Body of pancreas (tissue), 4 donors: ENCODE measurements around the gene DNAJC4. TPM values are rescaled to one million over a fixed set of nuclear protein-coding genes. Genes with fewer than 3 reads are reported as not detected.

Experiments
- ATAC-seq: fragments of 150-250 bp; one replicate; pipeline ENCODE4 v1.9.1; 2016
- DNase-seq, 4 donors: peaks; one replicate each; pipeline ENCODE4 v3.0.0-alpha.2; 2019
- H3K27ac ChIP-seq, 4 donors: fragments of 200-600 bp; sonication (generic); 1 replicate in 3 of 4; 2 replicates in 1 of 4; pipeline versions ENCODE4 v1.5.1 to v1.6.1; 2016 to 2019; ENCODE audit warnings: mild to moderate bottlenecking in 1 of 4, mixed read lengths in 1 of 4, moderate library complexity in 1 of 4
- H3K27me3 ChIP-seq, 2 donors: fragments of 200-600 bp; sonication (generic); one replicate each; pipeline ENCODE4 v1.6.0; 2016; ENCODE audit warnings: mild to moderate bottlenecking in 1 of 2
- H3K36me3 ChIP-seq, 2 donors: fragments of 200-600 bp; sonication (generic); replicated peaks in 1 of 2; 2 replicates each; pipeline ENCODE4 v1.5.1; 2016; ENCODE audit warnings: low read depth in 2 of 2; ENCODE audit not compliant: insufficient read depth in 1 of 2
- H3K4me1 ChIP-seq: fragments of 200-600 bp; sonication (generic); one replicate; pipeline ENCODE4 v1.6.0; 2016
- H3K4me3 ChIP-seq, 2 donors: fragments of 200-600 bp; sonication (generic); 1 replicate in 1 of 2; 2 replicates in 1 of 2; pipeline ENCODE4 v1.5.1; 2016 to 2019
- H3K9me3 ChIP-seq, 3 donors: fragments of 200-600 bp; sonication (generic); 1 replicate in 2 of 3; 2 replicates in 1 of 3; pipeline ENCODE4 v1.5.1; 2016
- CTCF ChIP-seq, 7 experiments: fragments of 450-650 bp in 4 of 7; fragments of 200-600 bp in 3 of 7; sonication (generic) in 3 of 7; IDR thresholded peaks; one replicate each; pipeline ENCODE4 v1.5.1; 2016 to 2019; ENCODE audit warnings: antibody characterized with exemption in 7 of 7
- POLR2A ChIP-seq, 3 donors: fragments of 450-650 bp; IDR thresholded peaks; one replicate each; pipeline ENCODE4 v1.6.1; 2016; ENCODE audit warnings: antibody characterized with exemption in 3 of 3, mild to moderate bottlenecking in 2 of 3
- WGBS, 2 donors: methylation state at CpG; one replicate each; pipeline ENCODE4 v1.1.5; 2017; 5-methylcytosine and 5-hydroxymethylcytosine counted together
- intact Hi-C: fragments of 100-400 bp; cut with DNase I; formaldehyde crosslinking; loops from one replicate; pipeline ENCODE4 v1.15.1; 2023
- total RNA-seq, 2 donors: library from RNA; depleted of rRNA; stranded (reverse); fragments of >200 nt; gene quantifications; one replicate each; pipeline ENCODE4 v1.1.0, GENCODE V29; 2016

Gene DNAJC4
- total RNA-seq, 2 donors from 2014 or later: 23.6 to 56.7 TPM

GRCh38 chr11:64276653-64277431, 46.5 kb downstream of the DNAJC4 start:
- Histone ChIP-seq H3K27ac (no peak overlapping the region), H3K4me1 (peaks cover 22% of the 10 kb centered on the region), H3K27me3 (no peaks in the 10 kb centered on the region), H3K9me3 (no peaks in the 10 kb centered on the region), H3K36me3 (peaks cover 0 to 3% of the 10 kb centered on the region in 2 donors), H3K4me3 (no peak overlapping the region)
- TF ChIP-seq POLR2A (IDR thresholded peaks at IDR 0.05) (no peak), CTCF (IDR thresholded peaks at IDR 0.05) (no peak)
- DNase-seq (no peak), ATAC-seq (no peak)
- intact Hi-C loops: no loop called here
- WGBS, 2 donors: 83 to 89% methylated on average over 8 to 17 of the region's 17 CpGs

- TF ChIP-seq CTCF (IDR thresholded peaks at IDR 0.05) (no peak), POLR2A (IDR thresholded peaks at IDR 0.05) (no peak)
- intact Hi-C loops: no loop called here
- H3K36me3 ChIP-seq: peaks cover 0 to 3% of the 10 kb centered on the region in 2 donors
- H3K27me3 ChIP-seq: no peaks in the 10 kb centered on the region
- 74 to 80% methylated on average over 6 to 8 of the region's 8 CpGs for WGBS, 2 donors
- H3K9me3 ChIP-seq: no peaks in the 10 kb centered on the region
- H3K27ac ChIP-seq: no peak overlapping the region
- peaks cover 12% of the 10 kb centered on the region for H3K4me1 ChIP-seq
- H3K4me3 ChIP-seq: no peak overlapping the region
- no peak for ATAC-seq
- DNase-seq: no peak
Observed at GRCh38 chr11:64278576-64279190, 48.3 kb downstream of the DNAJC4 start.

GRCh38 chr11:64281957-64282770, 51.8 kb downstream of the DNAJC4 start:
- Histone ChIP-seq H3K27ac (no peak overlapping the region), H3K27me3 (no peaks in the 10 kb centered on the region), H3K4me3 (no peak overlapping the region), H3K36me3 (peaks cover 0 to 3% of the 10 kb centered on the region in 2 donors), H3K4me1 (peaks cover 24% of the 10 kb centered on the region), H3K9me3 (no peaks in the 10 kb centered on the region)
- 92 to 94% methylated on average over 22 of the region's 22 CpGs for WGBS, 2 donors
- no peak for ATAC-seq
- no peak for DNase-seq
- intact Hi-C loops: no loop called here
- TF ChIP-seq CTCF (IDR thresholded peaks at IDR 0.05) (no peak), POLR2A (IDR thresholded peaks at IDR 0.05) (no peak)

GRCh38 chr11:64283092-64283491, 52.7 kb downstream of the DNAJC4 start:
- TF ChIP-seq POLR2A (IDR thresholded peaks at IDR 0.05): no peak
- no peaks in the 10 kb centered on the region for H3K9me3 ChIP-seq
- H3K36me3 ChIP-seq: peaks cover 0 to 3% of the 10 kb centered on the region in 2 donors
- H3K4me3 ChIP-seq: no peak overlapping the region
- no peak overlapping the region for H3K27ac ChIP-seq
- peaks cover 24% of the 10 kb centered on the region for H3K4me1 ChIP-seq
- ATAC-seq (no peak), DNase-seq (no peak)
- H3K27me3 ChIP-seq: no peaks in the 10 kb centered on the region
- 93 to 97% methylated on average over 3 of the region's 3 CpGs for WGBS, 2 donors
- intact Hi-C loops: no loop called here

Other genes with a start within 250 kb of the DNAJC4 start
- 10 to 100 TPM; 20.8 to 36.3 TPM for gene OTUB1, start 244.1 kb upstream of the DNAJC4 start, total RNA-seq
- gene FLRT1, start 194.6 kb upstream of the DNAJC4 start, total RNA-seq: under 1 TPM in 1 of 2 donors, not detected in 1; 0.26 TPM
- gene MACROD1, start 64.4 kb upstream of the DNAJC4 start, total RNA-seq: 10 to 100 TPM; 24.7 to 65.4 TPM
- 10 to 100 TPM; 35.8 to 63.6 TPM for gene STIP1, start 44.4 kb upstream of the DNAJC4 start, total RNA-seq
- 1 to 10 TPM; 8.6 to 9.1 TPM for gene FERMT3, start 23.8 kb upstream of the DNAJC4 start, total RNA-seq
- 10 to 100 TPM; 56.3 to 75.2 TPM for gene TRPT1, start 4.4 kb upstream of the DNAJC4 start, total RNA-seq
- 10 to 100 TPM; 45.9 to 73.5 TPM for gene NUDT22, start 4.3 kb upstream of the DNAJC4 start, total RNA-seq
- gene VEGFB, start 4.0 kb downstream of the DNAJC4 start, total RNA-seq: 100 to 1,000 TPM in 1 of 2 donors, 10 to 100 TPM in 1; 32.4 to 108 TPM
- 10 to 100 TPM; 42.0 to 92.6 TPM for gene FKBP2, start 10.5 kb downstream of the DNAJC4 start, total RNA-seq
- 100 to 1,000 TPM in 1 of 2 donors, 10 to 100 TPM in 1; 87.7 to 112 TPM for gene PPP1R14B, start 16.4 kb downstream of the DNAJC4 start, total RNA-seq
- gene PLCB3, start 21.0 kb downstream of the DNAJC4 start, total RNA-seq: 10 to 100 TPM; 13.8 to 14.5 TPM
- 10 to 100 TPM; 51.1 to 85.9 TPM for gene BAD, start 54.1 kb downstream of the DNAJC4 start, total RNA-seq
- gene GPR137, start 55.3 kb downstream of the DNAJC4 start, total RNA-seq: 10 to 100 TPM in 1 of 2 donors, 1 to 10 TPM in 1; 4.4 to 19.4 TPM
- not detected for gene KCNK4, start 60.8 kb downstream of the DNAJC4 start, total RNA-seq
- gene CATSPERZ, start 69.8 kb downstream of the DNAJC4 start, total RNA-seq: 1 to 10 TPM in 1 of 2 donors, not detected in 1; 2.3 TPM
- 10 to 100 TPM; 51.7 to 63.8 TPM for gene ESRRA, start 75.0 kb downstream of the DNAJC4 start, total RNA-seq
- gene TRMT112, start 87.0 kb downstream of the DNAJC4 start, total RNA-seq: 100 to 1,000 TPM; 170 to 223 TPM
- 100 to 1,000 TPM; 108 to 224 TPM for gene PRDX5, start 87.6 kb downstream of the DNAJC4 start, total RNA-seq
- gene CCDC88B, start 109.7 kb downstream of the DNAJC4 start, total RNA-seq: 10 to 100 TPM in 1 of 2 donors, 1 to 10 TPM in 1; 8.8 to 16.2 TPM
- 10 to 100 TPM; 13.0 to 22.7 TPM for gene RPS6KA4, start 128.6 kb downstream of the DNAJC4 start, total RNA-seq